Epithelial cell of esophagus (primary cell): ENCODE measurements around the gene COPS3.
"Not testable (repeated sequence)": the region's sequence is repeated elsewhere in the genome, so short reads cannot be mapped to it uniquely, and the experiment has no call there.

Source experiments
- DNase-seq: peaks from one replicate; pipeline ENCODE4 v3.0.0; 2010; ENCODE audit warnings: low read depth
- H3K4me3 ChIP-seq: 2 replicates; pipeline ENCODE4 v1.5.1; 2011; ENCODE audit warnings: mild to moderate bottlenecking, low read length, control low read depth
- TF ChIP-seq, protein P1 (sequence below): IDR thresholded peaks from 2 replicates; pipeline ENCODE4 v1.5.1; 2011; ENCODE audit warnings: low read depth, mild to moderate bottlenecking, low read length, control low read depth, inconsistent platforms; ENCODE audit not compliant: insufficient read depth; ENCODE audit errors: missing control alignments

The COPS3 gene

DNA sequence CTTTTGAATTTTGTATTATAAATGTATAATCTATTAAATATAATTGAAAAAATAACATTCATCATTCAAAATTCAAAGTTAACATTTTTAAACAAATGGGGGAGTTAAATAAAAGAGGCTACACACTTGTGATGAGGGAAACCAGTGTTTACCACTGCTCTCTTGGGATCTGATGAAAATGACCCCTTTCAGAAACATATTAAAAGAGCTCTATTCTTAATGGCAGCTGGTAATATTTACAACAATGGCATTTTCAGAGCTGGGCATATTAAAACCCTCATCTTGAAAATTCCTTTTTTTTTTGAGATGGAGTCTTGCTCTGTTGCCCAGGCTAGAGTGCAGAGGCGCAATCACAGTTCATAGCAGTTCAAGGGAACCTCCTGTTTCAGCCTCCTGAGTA is 24.7 kb downstream of the COPS3 start:
- TF ChIP-seq, protein P1, sequence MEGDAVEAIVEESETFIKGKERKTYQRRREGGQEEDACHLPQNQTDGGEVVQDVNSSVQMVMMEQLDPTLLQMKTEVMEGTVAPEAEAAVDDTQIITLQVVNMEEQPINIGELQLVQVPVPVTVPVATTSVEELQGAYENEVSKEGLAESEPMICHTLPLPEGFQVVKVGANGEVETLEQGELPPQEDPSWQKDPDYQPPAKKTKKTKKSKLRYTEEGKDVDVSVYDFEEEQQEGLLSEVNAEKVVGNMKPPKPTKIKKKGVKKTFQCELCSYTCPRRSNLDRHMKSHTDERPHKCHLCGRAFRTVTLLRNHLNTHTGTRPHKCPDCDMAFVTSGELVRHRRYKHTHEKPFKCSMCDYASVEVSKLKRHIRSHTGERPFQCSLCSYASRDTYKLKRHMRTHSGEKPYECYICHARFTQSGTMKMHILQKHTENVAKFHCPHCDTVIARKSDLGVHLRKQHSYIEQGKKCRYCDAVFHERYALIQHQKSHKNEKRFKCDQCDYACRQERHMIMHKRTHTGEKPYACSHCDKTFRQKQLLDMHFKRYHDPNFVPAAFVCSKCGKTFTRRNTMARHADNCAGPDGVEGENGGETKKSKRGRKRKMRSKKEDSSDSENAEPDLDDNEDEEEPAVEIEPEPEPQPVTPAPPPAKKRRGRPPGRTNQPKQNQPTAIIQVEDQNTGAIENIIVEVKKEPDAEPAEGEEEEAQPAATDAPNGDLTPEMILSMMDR, result no peak
- H3K4me3 ChIP-seq, result no peak overlapping the region
- DNase-seq, result no peak

DNA sequence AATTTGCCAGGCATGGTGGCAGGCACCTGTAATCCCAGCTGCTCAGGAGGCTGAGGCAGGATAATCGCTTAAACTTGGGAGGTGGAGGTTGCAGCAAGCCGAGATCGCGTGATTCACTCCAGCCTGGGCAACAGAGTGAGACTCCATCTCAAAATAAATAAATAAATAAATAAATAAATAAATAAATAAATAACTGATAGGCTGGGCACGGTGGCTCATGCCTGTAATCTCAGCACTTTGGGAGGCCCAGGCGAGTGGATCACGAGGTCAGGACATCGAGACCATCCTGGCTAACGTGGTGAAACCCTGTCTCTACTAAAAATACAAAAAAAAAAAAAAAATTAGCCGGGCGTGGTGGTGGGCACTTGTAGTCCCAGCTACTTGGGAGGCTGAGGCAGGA is 25.4 kb downstream of the COPS3 start:
- H3K4me3 ChIP-seq, DNase-seq: not testable (repeated sequence)

DNA sequence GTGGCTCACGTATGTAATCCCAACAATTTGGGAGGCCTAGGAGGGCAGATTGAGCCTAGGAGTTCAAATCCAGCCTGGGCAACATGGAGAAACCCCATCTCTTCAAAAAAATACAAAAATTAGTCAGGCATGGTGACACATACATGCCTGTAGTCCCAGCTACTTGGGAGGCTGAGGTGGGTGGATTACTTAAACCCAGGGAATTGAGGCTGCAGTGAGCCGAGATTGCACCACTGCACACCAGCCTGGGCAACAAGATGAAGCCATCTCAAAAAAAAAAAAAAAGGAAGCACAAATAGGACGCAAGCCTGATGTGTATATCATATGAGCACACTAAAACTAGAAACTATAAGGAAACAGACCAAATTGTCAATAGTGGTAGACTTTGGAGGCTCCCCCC is 27.0 kb downstream of the COPS3 start:
- H3K4me3 ChIP-seq, result no peak overlapping the region
- TF ChIP-seq, protein P1, result no peak
- DNase-seq, result no peak

DNA sequence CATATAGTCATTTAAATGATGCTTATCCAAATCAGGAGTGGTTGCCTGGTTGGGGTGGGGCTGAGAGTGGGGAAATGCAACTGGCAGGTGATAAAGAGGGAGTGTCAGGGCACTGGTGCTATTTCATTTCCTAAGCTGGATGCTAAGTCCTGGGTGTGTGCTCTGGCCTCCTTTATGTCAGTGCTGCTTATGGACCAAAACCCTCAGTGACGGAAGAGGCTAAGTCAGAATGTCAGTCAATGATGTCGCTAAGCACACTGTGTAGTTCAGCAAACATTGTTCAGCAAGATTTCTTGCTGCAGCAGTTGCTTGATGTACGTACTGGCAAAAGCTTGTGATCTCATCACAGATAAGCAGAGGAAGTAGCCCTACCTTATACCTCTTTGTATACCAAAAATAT is 27.6 kb downstream of the COPS3 start:
- H3K4me3 ChIP-seq, result no peak overlapping the region
- TF ChIP-seq, protein P1, result no peak
- no peak for DNase-seq

DNA sequence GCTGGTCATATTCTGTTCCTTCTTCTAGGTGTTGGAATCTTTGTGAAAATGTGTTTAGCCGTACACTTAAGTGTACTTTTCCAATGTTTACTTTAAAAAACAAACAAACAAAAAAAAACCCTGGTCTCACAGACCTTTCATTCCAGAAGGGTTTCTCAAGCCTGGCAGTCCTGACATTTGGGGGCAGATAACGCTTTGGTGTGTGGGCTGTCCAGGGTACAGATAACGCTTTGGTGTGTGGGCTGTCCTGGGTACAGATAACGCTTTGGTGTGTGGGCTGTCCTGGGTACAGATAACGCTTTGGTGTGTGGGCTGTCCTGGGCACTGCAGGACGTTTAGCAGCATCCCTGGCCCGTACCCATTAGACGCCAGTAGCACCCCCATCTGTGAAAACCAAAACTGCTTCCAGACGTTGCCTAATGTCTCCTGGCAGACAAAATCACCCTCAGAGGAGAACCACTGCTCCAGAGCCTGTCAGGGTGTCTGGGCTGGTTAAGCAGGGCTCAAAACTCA is 28.8 kb downstream of the COPS3 start:
- H3K4me3 ChIP-seq, result no peak overlapping the region
- no peak for DNase-seq
- TF ChIP-seq, protein P1, result no peak

DNA sequence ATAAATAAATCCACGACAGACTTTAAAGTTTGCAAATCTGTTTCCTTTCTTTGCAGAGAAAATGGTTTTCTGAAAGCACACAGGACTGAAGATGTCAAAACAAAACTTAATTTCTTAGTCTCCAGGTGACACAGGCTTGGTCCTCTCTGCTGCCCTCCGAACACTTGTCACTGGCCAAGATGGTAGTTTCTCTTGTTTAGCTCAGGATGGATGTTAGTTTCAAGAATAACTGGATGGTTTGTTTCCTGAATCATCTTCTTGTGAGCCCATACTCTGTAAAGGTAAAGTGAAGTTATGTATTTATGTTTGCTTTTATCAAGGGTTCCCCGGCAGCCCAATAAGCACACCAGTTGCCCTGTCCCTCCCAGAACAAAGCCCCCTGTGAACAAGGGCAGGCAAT is 34.2 kb downstream of the COPS3 start:
- TF ChIP-seq, protein P1, result no peak
- no peak overlapping the region for H3K4me3 ChIP-seq
- DNase-seq, result no peak

DNA sequence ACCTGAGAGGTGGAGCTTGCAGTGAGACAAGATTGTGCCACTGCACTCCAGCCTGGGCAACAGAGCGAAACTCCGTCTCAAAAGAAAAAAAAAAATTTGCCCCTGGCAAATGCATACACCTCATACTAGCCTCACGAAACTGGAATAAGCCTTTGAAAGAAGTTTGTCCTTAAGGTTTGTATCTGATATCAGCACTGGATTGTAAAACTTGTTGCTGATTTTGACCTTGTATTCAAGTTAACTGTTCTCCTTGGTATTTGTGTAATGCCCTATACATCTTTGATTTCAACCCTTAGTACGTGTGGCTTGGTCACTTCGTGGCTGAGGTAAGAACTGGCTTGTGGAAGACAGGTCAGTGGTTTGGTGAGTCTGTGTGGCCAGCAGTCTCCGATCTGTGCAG is 37.9 kb downstream of the COPS3 start:
- TF ChIP-seq, protein P1, result no peak
- no peak overlapping the region for H3K4me3 ChIP-seq
- DNase-seq, result no peak
